VCaP (cell line): ENCODE results near the gene ZNF467.

Experiments used
- H3K27ac ChIP-seq: fragments of 450-650 bp; 2 replicates; pipeline ENCODE4 v1.5.1; 2017
- CTCF ChIP-seq: fragments of 450-650 bp; conservative IDR thresholded peaks from 2 replicates; pipeline ENCODE4 v1.5.1; 2017; ENCODE audit warnings: mild to moderate bottlenecking, moderate library complexity

The ZNF467 gene

GRCh38 chr7:149804106-149804505 lies 30.7 kb upstream of the ZNF467 start:
- no peak overlapping the region for H3K27ac ChIP-seq
- no peak for TF ChIP-seq CTCF

DNA sequence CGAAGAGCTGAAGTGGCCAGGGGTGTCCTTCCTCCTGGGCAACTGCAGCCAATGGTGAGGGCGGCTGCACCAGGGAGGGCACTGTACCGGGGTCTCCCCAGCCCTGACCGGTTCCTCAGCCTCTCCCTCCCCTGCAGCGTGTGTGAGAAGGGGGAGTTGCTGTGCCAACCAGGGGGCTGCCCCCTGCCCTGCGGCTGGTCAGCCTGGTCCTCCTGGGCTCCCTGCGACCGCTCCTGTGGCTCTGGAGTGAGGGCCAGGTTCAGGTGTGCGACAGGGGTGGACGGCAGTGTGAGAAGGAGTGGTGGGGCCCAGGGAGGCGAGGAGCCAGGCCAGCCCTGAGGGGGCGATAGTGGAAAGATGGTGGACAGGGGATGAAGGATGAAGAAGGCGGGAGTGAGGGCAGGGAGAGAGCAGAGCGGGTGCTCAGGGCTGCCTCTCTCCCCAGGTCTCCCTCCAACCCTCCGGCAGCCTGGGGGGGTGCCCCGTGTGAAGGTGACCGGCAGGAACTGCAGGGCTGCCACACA lies 30.2 kb upstream of the ZNF467 start:
- no peak for TF ChIP-seq CTCF
- no peak overlapping the region for H3K27ac ChIP-seq

DNA sequence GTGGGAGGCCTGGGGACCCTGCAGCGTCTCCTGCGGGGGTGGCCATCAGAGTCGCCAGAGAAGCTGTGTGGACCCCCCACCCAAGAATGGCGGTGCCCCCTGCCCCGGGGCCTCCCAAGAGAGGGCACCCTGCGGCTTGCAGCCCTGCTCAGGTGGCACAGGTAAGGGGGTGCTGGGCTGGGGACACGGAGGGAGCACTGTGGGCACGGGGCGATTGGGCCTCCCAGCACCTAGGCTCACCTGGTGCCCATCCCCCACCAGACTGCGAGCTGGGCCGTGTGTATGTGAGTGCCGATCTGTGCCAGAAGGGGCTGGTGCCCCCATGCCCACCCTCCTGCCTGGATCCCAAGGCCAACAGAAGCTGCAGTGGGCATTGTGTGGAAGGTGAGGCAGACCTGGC lies 29.6 kb upstream of the ZNF467 start:
- H3K27ac ChIP-seq = no peak overlapping the region
- no peak for TF ChIP-seq CTCF

- H3K27ac ChIP-seq = no peak overlapping the region
- no peak for TF ChIP-seq CTCF
These were observed 28.4 kb upstream of the ZNF467 start for GRCh38 chr7:149801816-149802215.

- no peak overlapping the region for H3K27ac ChIP-seq
- no peak for TF ChIP-seq CTCF
These were observed 27.7 kb upstream of the ZNF467 start for GRCh38 chr7:149801002-149801566.

- TF ChIP-seq CTCF = peak; percentile 10; the same call in 1 of the 2 replicates
- no peak overlapping the region for H3K27ac ChIP-seq
These were observed 26.8 kb upstream of the ZNF467 start for GRCh38 chr7:149800169-149800555.

DNA sequence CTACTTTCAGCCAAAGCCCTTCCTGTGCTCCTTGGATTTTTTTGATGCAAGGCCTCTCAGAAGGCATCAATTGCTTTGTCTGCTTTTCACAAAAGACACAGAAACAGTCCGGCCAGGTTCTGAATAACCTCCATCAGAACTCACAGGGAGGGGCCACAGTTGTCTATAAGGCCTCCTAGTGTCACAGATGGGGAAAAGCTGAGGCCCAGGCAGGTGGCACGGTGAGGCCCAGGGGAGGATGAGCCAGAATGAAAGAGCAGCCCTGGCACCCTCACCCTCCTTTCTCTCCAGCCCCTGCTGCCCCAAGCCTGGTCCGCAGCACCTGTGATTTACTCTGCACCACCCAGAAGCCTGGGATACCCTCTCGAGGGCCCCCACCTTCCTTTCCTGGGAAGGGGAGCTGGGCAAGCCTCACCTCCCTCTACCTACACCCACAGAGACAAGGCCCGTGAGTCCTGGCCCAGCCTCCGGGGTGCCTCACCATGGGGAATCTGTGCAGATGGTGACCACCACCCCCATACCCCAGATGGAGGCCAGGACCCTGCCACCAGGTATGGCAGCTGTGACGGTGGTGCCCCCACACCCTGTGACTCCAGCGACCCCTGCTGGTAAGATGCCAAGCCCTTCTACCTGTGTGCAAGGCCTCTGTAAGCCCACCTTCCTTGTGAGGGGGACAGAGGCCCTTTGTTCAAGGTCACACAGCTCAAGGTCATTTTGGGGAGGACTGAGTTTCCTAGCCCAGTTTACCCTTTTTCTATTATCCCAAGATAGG lies 26.2 kb upstream of the ZNF467 start:
- peak; percentile 63 for TF ChIP-seq CTCF
- H3K27ac ChIP-seq = no peak overlapping the region
